Keratinocyte (primary cell): Measurements from ENCODE around the gene LRIG2. TPM values are rescaled to one million over a fixed set of nuclear protein-coding genes. Genes with fewer than 3 reads are reported as not detected.

Experiments used
- DNase-seq: peaks from one replicate; pipeline ENCODE4 v3.0.0-alpha.2; 2011; ENCODE audit warnings: low read depth, missing footprints, low spot score
- FAIRE-seq: peaks from 2 replicates; lab custom pipeline; 2011; peaks lifted over from hg19 to GRCh38; lab: Jason Lieb, UNC
- H2AFZ ChIP-seq: 2 replicates; pipeline ENCODE4 v1.6.0; 2012; ENCODE audit warnings: low read length, control low read depth, inconsistent platforms; ENCODE audit not compliant: control insufficient read depth
- H3K27ac ChIP-seq: 2 replicates; pipeline ENCODE4 v1.5.1; 2011; ENCODE audit warnings: low read length; ENCODE audit not compliant: control insufficient read depth, insufficient read depth
- H3K27me3 ChIP-seq: 3 replicates; pipeline ENCODE4 v1.6.0; 2011; ENCODE audit warnings: low read length; ENCODE audit not compliant: control insufficient read depth, insufficient read depth; ENCODE audit errors: extremely low read depth
- H3K36me3 ChIP-seq, 2 experiments: 2 replicates in 1 of 2; 3 replicates in 1 of 2; pipeline ENCODE4 v1.5.1; 2011; ENCODE audit warnings: low read length in 2 of 2, mild to moderate bottlenecking in 1 of 2; ENCODE audit not compliant: control insufficient read depth in 2 of 2, insufficient read depth in 2 of 2; ENCODE audit errors: extremely low read depth in 1 of 2
- H3K4me1 ChIP-seq: 3 replicates; pipeline ENCODE4 v1.5.1; 2011; ENCODE audit warnings: low read length; ENCODE audit not compliant: control insufficient read depth, insufficient read depth; ENCODE audit errors: extremely low read depth
- H3K4me2 ChIP-seq: 3 replicates; pipeline ENCODE4 v1.6.0; 2011; ENCODE audit warnings: low read depth, low read length; ENCODE audit not compliant: control insufficient read depth, insufficient read depth; ENCODE audit errors: extremely low read depth
- H3K4me3 ChIP-seq, 3 experiments: fragments of 200-600 bp in 1 of 3; sonication (generic) in 1 of 3; 2 replicates in 2 of 3; 3 replicates in 1 of 3; pipeline ENCODE4 v1.5.1; 2011 to 2016; ENCODE audit warnings: low read length in 3 of 3, mild to moderate bottlenecking in 3 of 3, control low read depth in 2 of 3, inconsistent platforms in 1 of 3, low read depth in 1 of 3, mixed read lengths in 1 of 3, mixed run types in 1 of 3, moderate library complexity in 1 of 3; ENCODE audit not compliant: control insufficient read depth in 2 of 3, insufficient read depth in 2 of 3; ENCODE audit errors: extremely low read depth in 1 of 3
- H3K79me2 ChIP-seq: 2 replicates; pipeline ENCODE4 v1.6.0; 2012; ENCODE audit warnings: low read length; ENCODE audit not compliant: control insufficient read depth, insufficient read depth
- H3K9ac ChIP-seq: 3 replicates; pipeline ENCODE4 v1.6.0; 2011; ENCODE audit warnings: low read length; ENCODE audit not compliant: control insufficient read depth, insufficient read depth; ENCODE audit errors: extremely low read depth
- H3K9me1 ChIP-seq: 3 replicates; pipeline ENCODE4 v1.6.0; 2011; ENCODE audit warnings: low read length; ENCODE audit not compliant: control insufficient read depth, insufficient read depth; ENCODE audit errors: extremely low read depth
- H3K9me3 ChIP-seq: 2 replicates; pipeline ENCODE4 v1.5.1; 2012; ENCODE audit warnings: low read depth, low read length; ENCODE audit not compliant: control insufficient read depth
- H4K20me1 ChIP-seq: 3 replicates; pipeline ENCODE4 v1.6.0; 2011; ENCODE audit warnings: low read length; ENCODE audit not compliant: control insufficient read depth, insufficient read depth; ENCODE audit errors: extremely low read depth
- CTCF ChIP-seq, 3 experiments: IDR thresholded peaks in 1 of 3; conservative IDR thresholded peaks in 1 of 3; optimal IDR thresholded peaks in 1 of 3; 2 replicates in 2 of 3; 3 replicates in 1 of 3; pipeline versions ENCODE3 to v1.5.1; 2011; ENCODE audit warnings: low read length in 3 of 3, mild to moderate bottlenecking in 3 of 3, moderate library complexity in 2 of 3, control low read depth in 1 of 3, inconsistent platforms in 1 of 3; ENCODE audit not compliant: insufficient read depth in 2 of 3; ENCODE audit errors: extremely low read depth in 1 of 3
- EZH2 ChIP-seq: IDR thresholded peaks from one replicate; pipeline ENCODE4 v1.6.1; 2012; ENCODE audit warnings: inconsistent platforms, mild to moderate bottlenecking, low read length, moderate library complexity
- dilution Hi-C: fragments of 300-500 bp; cut with MboI; formaldehyde crosslinking; loops from one replicate; pipeline ENCODE4 v1.7.0; 2020; ENCODE audit warnings: low sequenced_read_pairs; ENCODE audit not compliant: extremely low pct_ligation_motif_present
- polyA plus RNA-seq, 5 experiments: library from polyadenylated mRNA; depleted of rRNA in 3 of 5; stranded (reverse) in 3 of 5; stranded (forward) in 1 of 5; unstranded in 1 of 5; fragments of >200 nt; gene quantifications; 1 replicate in 1 of 5; 2 replicates in 3 of 5; 3 replicates in 1 of 5; pipeline versions ENCODE4 v1.2.1 to v1.2.3, GENCODE V29; 2011 to 2012; ENCODE audit warnings: missing spikeins in 2 of 5, low read depth in 1 of 5, low replicate concordance in 1 of 5

Gene LRIG2
- polyA plus RNA-seq, 1 donor (not counting 4 experiments of a cell fraction or from before 2014, with no cell fraction given): 12.5 TPM

GRCh38 chr1:113095790-113096455, 22.9 kb downstream of the LRIG2 start:
- Histone ChIP-seq H3K9me3 (no peaks in the 10 kb centered on the region), H3K4me1 (no peaks in the 10 kb centered on the region), H3K79me2 (peaks cover 7% of the 10 kb centered on the region), H3K4me2 (no peak overlapping the region), H2AFZ (no peak overlapping the region), H4K20me1 (no peaks in the 10 kb centered on the region), H3K36me3 (peaks cover 18 to 19% of the 10 kb centered on the region in 2 experiments), H3K9me1 (no peaks in the 10 kb centered on the region), H3K9ac (no peak overlapping the region), H3K27me3 (no peaks in the 10 kb centered on the region), H3K27ac (no peak overlapping the region), H3K4me3 (no peak overlapping the region)
- dilution Hi-C loops: no loop called here
- DNase-seq: no peak
- FAIRE-seq: no peak
- TF ChIP-seq CTCF (optimal IDR thresholded peaks at IDR 0.05 in 1 of 3, IDR thresholded peaks at IDR 0.05 in 1 of 3, conservative IDR thresholded peaks at IDR 0.05 in 1 of 3; ENCODE audit: extremely low read depth in 1 of 3, insufficient read depth in 2 of 3, low read length in 3 of 3): no peak
- no peak for TF ChIP-seq EZH2

GRCh38 chr1:113096493-113096892, 23.5 kb downstream of the LRIG2 start:
- Histone ChIP-seq H3K27me3 (no peaks in the 10 kb centered on the region), H3K4me2 (no peak overlapping the region), H3K27ac (no peak overlapping the region), H3K36me3 (peaks cover 18 to 19% of the 10 kb centered on the region in 2 experiments), H3K79me2 (peaks cover 4% of the 10 kb centered on the region), H3K9ac (no peak overlapping the region), H2AFZ (no peak overlapping the region), H3K9me1 (no peaks in the 10 kb centered on the region), H3K4me1 (no peaks in the 10 kb centered on the region), H3K4me3 (no peak overlapping the region), H4K20me1 (no peaks in the 10 kb centered on the region), H3K9me3 (no peaks in the 10 kb centered on the region)
- FAIRE-seq: no peak
- dilution Hi-C loops: no loop called here
- DNase-seq: no peak
- TF ChIP-seq EZH2 (no peak), CTCF (optimal IDR thresholded peaks at IDR 0.05 in 1 of 3, IDR thresholded peaks at IDR 0.05 in 1 of 3, conservative IDR thresholded peaks at IDR 0.05 in 1 of 3; ENCODE audit: extremely low read depth in 1 of 3, insufficient read depth in 2 of 3, low read length in 3 of 3) (no peak)
